NCI-H1105 treated with DMSO at 0.1 percent for 48 hours (cell line): Measurements from ENCODE around the gene MAP4K1.
A peak's percentile ranks its signal among the peaks of the same experiment; 100 is the strongest.
"Not testable (repeated sequence)": the region's sequence is repeated elsewhere in the genome, so short reads cannot be mapped to it uniquely, and the experiment has no call there.

Experiments
- DNase-seq: peaks from one replicate; lab custom pipeline; 2025; lab: John Stamatoyannopoulos, UW

The MAP4K1 gene

GRCh38 chr19:38624822-38625221, 7.1 kb upstream of the MAP4K1 start:
- no peak for DNase-seq

GRCh38 chr19:38619361-38620174, 1.8 kb upstream of the MAP4K1 start:
- no peak for DNase-seq

- peak; percentile 98 for DNase-seq
Measured at GRCh38 chr19:38618590-38619360, 1.0 kb upstream of the MAP4K1 start, which contains the start of gene EIF3K. TSS of gene EIF3K (plus strand) at chr19:38619188. CDS start at chr19:38619269, 81 bp downstream.

GRCh38 chr19:38617283-38617763, 430 bp downstream of the MAP4K1 start:
- DNase-seq, result no peak

- DNase-seq, result no peak
Measured at GRCh38 chr19:38616265-38616664, 1.5 kb downstream of the MAP4K1 start.

GRCh38 chr19:38615007-38615581, 2.7 kb downstream of the MAP4K1 start:
- no peak for DNase-seq

GRCh38 chr19:38614289-38614688, 3.5 kb downstream of the MAP4K1 start:
- no peak for DNase-seq

GRCh38 chr19:38606131-38606530, 11.6 kb downstream of the MAP4K1 start:
- DNase-seq, result no peak

- DNase-seq, result not testable (repeated sequence)
Measured at GRCh38 chr19:38602856-38603255, 14.9 kb downstream of the MAP4K1 start.

- DNase-seq, result no peak
Measured at GRCh38 chr19:38599722-38600121, 18.0 kb downstream of the MAP4K1 start.

GRCh38 chr19:38597075-38597474, 20.7 kb downstream of the MAP4K1 start:
- no peak for DNase-seq

GRCh38 chr19:38596057-38596981, 21.4 kb downstream of the MAP4K1 start:
- DNase-seq, result peak; percentile 48

GRCh38 chr19:38592940-38593339, 24.8 kb downstream of the MAP4K1 start:
- no peak for DNase-seq

GRCh38 chr19:38588041-38588440, 29.7 kb downstream of the MAP4K1 start:
- DNase-seq, result no peak

GRCh38 chr19:38587562-38587961, 30.2 kb downstream of the MAP4K1 start:
- no peak for DNase-seq

- no peak for DNase-seq
Measured at GRCh38 chr19:38583985-38584305, 33.8 kb downstream of the MAP4K1 start.

GRCh38 chr19:38583219-38583984, 34.4 kb downstream of the MAP4K1 start:
- DNase-seq, result no peak

GRCh38 chr19:38580080-38580479, 37.7 kb downstream of the MAP4K1 start:
- no peak for DNase-seq

- DNase-seq, result not testable (repeated sequence)
Measured at GRCh38 chr19:38579304-38579703, 38.4 kb downstream of the MAP4K1 start.

- no peak for DNase-seq
Measured at GRCh38 chr19:38577826-38578225, 39.9 kb downstream of the MAP4K1 start.

GRCh38 chr19:38571682-38572081, 46.1 kb downstream of the MAP4K1 start:
- no peak for DNase-seq
